ENCODE results near the gene PTCRA.

- TF ChIP-seq CTCF (IDR thresholded peaks at IDR 0.05) (no peak), POLR2A (IDR thresholded peaks at IDR 0.05) (no peak)
Observed at GRCh38 chr6:42889815-42890214, 26.0 kb upstream of the PTCRA start.

Data from esophagus squamous epithelium (tissue), 4 donors.